Skeletal muscle satellite cell (primary cell): ENCODE measurements around the gene RFX8.

Source experiments
- H3K27me3 ChIP-seq: 2 replicates; pipeline ENCODE4 v1.7.0; 2013; ENCODE audit warnings: low read length; ENCODE audit not compliant: control insufficient read depth, insufficient read depth
- H3K36me3 ChIP-seq: 2 replicates; pipeline ENCODE4 v1.7.0; 2013; ENCODE audit warnings: mild to moderate bottlenecking, control low read depth, low read length; ENCODE audit not compliant: insufficient read depth
- H3K4me1 ChIP-seq: 2 replicates; pipeline ENCODE4 v1.7.0; 2013; ENCODE audit warnings: low read length; ENCODE audit not compliant: control insufficient read depth, insufficient read depth
- H3K4me2 ChIP-seq: 2 replicates; pipeline ENCODE4 v1.7.0; 2013; ENCODE audit warnings: mild to moderate bottlenecking, low read length
- H3K4me3 ChIP-seq: 2 replicates; pipeline ENCODE4 v1.7.0; 2013; ENCODE audit warnings: low read length
- H3K9ac ChIP-seq: 2 replicates; pipeline ENCODE4 v1.7.0; 2013; ENCODE audit warnings: mild to moderate bottlenecking, low read depth, low read length, moderate library complexity
- H3K9me3 ChIP-seq: replicated peaks from 2 replicates; pipeline ENCODE4 v1.7.0; 2013; ENCODE audit warnings: mild to moderate bottlenecking, control low read depth, low read length

RFX8 gene

GRCh38 chr2:101405351-101405899, 69.5 kb downstream of the RFX8 start:
- Histone ChIP-seq H3K9me3 (no peaks in the 10 kb centered on the region), H3K4me3 (no peak overlapping the region), H3K9ac (no peak overlapping the region), H3K4me1 (peaks cover 7% of the 10 kb centered on the region), H3K27me3 (no peaks in the 10 kb centered on the region), H3K4me2 (no peak overlapping the region), H3K36me3 (no peaks in the 10 kb centered on the region)

GRCh38 chr2:101403745-101404144, 71.2 kb downstream of the RFX8 start:
- no peak overlapping the region for H3K4me2 ChIP-seq
- H3K4me1 ChIP-seq: peaks cover 7% of the 10 kb centered on the region

GRCh38 chr2:101402630-101403029, 72.3 kb downstream of the RFX8 start:
- H3K4me1 ChIP-seq: peaks cover 7% of the 10 kb centered on the region
- no peaks in the 10 kb centered on the region for H3K36me3 ChIP-seq
- H3K4me2 ChIP-seq: no peak overlapping the region
- no peak overlapping the region for H3K9ac ChIP-seq
- no peak overlapping the region for H3K4me3 ChIP-seq
- H3K9me3 ChIP-seq: no peaks in the 10 kb centered on the region
- H3K27me3 ChIP-seq: no peaks in the 10 kb centered on the region

More at GRCh38 chr2:101403745-101404144, 71.2 kb downstream of the RFX8 start:
- H3K9ac ChIP-seq: no peak overlapping the region
- no peaks in the 10 kb centered on the region for H3K9me3 ChIP-seq
- no peaks in the 10 kb centered on the region for H3K27me3 ChIP-seq
- H3K36me3 ChIP-seq: no peaks in the 10 kb centered on the region
- no peak overlapping the region for H3K4me3 ChIP-seq

- Histone ChIP-seq H3K9ac (no peak overlapping the region), H3K4me2 (no peak overlapping the region), H3K4me1 (peaks cover 8% of the 10 kb centered on the region), H3K9me3 (no peaks in the 10 kb centered on the region), H3K27me3 (no peaks in the 10 kb centered on the region), H3K36me3 (no peaks in the 10 kb centered on the region), H3K4me3 (no peak overlapping the region)
Observed at GRCh38 chr2:101401906-101402305, 73.0 kb downstream of the RFX8 start.

GRCh38 chr2:101401326-101401665, 73.6 kb downstream of the RFX8 start:
- no peak overlapping the region for H3K9ac ChIP-seq
- H3K27me3 ChIP-seq: no peaks in the 10 kb centered on the region
- H3K4me2 ChIP-seq: no peak overlapping the region
- H3K4me3 ChIP-seq: no peak overlapping the region
- no peaks in the 10 kb centered on the region for H3K9me3 ChIP-seq
- no peaks in the 10 kb centered on the region for H3K36me3 ChIP-seq
- H3K4me1 ChIP-seq: peaks cover 9% of the 10 kb centered on the region

DNA sequence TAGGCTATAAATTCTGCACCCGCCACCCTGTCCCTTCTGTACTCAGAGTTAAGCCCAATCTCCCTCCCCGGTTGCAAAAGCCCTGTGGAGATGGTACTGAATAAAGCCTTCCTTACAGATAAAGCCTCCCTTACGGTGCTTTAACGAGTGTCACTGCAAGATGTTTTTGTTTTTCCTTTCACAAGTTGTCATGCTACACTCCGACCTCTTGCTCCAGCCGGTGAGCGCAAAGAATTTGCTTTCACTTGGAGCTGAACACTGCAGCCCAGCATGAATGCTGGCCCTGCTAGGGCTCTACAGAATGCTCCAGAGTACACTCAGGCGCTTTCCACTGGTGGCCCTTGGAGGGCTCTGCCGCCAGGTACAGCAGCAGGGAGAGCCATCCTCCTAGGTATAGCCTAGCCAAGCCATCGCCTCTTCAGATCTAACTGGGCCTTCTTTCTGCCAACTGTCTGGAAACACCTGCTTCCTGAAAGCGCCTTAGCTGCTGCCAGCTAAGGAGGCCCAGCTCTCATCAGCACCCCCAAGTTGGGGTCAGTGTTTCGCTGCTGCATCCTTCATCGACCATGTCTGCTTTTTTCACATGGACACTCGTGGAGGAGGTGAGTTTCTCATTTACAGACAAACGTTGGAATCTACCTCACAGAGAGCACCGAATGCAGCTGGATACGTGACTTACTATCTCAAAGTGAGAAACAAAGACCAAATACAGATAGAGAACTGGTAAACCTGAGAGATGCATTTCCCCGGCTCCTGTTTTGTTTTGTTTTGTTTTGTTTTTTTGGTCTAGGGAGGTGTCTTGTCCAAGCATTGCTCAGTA, 74.2 kb downstream of the RFX8 start:
- Histone ChIP-seq H3K27me3 (no peaks in the 10 kb centered on the region), H3K9me3 (no peaks in the 10 kb centered on the region), H3K4me3 (no peak overlapping the region), H3K4me1 (peaks cover 13% of the 10 kb centered on the region), H3K9ac (no peak overlapping the region), H3K36me3 (no peaks in the 10 kb centered on the region), H3K4me2 (no peak overlapping the region)

- Histone ChIP-seq H3K9me3 (no peaks in the 10 kb centered on the region), H3K4me3 (no peak overlapping the region), H3K4me2 (no peak overlapping the region), H3K9ac (no peak overlapping the region), H3K36me3 (no peaks in the 10 kb centered on the region), H3K4me1 (peaks cover 20% of the 10 kb centered on the region), H3K27me3 (no peaks in the 10 kb centered on the region)
Observed at GRCh38 chr2:101400048-101400447, 74.9 kb downstream of the RFX8 start.

DNA sequence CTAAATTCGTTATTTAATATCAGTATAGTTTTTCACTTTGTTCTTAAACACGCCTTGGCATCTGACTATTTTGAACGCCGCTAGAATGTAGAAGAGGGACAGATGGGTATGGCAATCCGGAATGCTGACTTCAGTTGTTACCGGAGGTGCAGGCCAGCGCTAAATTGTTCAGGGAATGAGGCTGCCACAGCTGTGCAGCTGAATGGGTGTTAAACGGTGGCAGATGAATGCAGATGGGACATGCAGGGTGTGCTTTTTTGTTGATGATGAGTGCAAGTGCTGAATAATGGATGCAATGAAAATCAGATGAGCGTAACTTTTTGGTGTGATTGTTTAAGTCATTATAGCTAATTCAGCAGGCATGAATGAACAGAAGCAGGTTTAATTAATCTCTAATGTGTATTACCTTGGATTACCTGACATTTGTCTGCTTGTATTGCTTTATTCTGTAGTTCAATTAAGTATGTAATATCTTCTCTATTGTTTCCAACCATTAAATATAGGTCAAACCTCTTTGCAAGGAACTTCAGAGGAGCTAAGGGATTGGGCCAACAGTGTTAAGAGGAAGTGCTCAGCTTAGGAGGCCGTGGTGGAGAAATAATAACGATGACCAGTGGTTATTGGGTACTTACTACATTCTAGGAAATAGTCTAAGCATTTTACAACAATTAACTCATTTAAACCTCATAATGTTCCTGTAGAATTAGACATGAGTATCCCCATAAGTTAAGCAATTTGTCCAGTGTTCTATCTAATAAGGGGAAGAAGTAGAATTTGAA, 75.7 kb downstream of the RFX8 start:
- no peak overlapping the region for H3K9ac ChIP-seq
- H3K27me3 ChIP-seq: no peaks in the 10 kb centered on the region
- peaks cover 20% of the 10 kb centered on the region for H3K4me1 ChIP-seq
- H3K36me3 ChIP-seq: no peaks in the 10 kb centered on the region
- H3K4me2 ChIP-seq: no peak overlapping the region
- H3K9me3 ChIP-seq: no peaks in the 10 kb centered on the region
- no peak overlapping the region for H3K4me3 ChIP-seq

- Histone ChIP-seq H3K36me3 (no peaks in the 10 kb centered on the region), H3K9me3 (no peaks in the 10 kb centered on the region), H3K4me2 (no peak overlapping the region), H3K27me3 (no peaks in the 10 kb centered on the region), H3K4me1 (peaks cover 20% of the 10 kb centered on the region), H3K4me3 (no peak overlapping the region), H3K9ac (no peak overlapping the region)
Observed at GRCh38 chr2:101398116-101398821, 76.6 kb downstream of the RFX8 start.

- no peaks in the 10 kb centered on the region for H3K27me3 ChIP-seq
- peak overlapping the region; percentile 65 for H3K9ac ChIP-seq
- H3K4me1 ChIP-seq: peaks cover 20% of the 10 kb centered on the region
- no peaks in the 10 kb centered on the region for H3K9me3 ChIP-seq
- no peaks in the 10 kb centered on the region for H3K36me3 ChIP-seq
- H3K4me3 ChIP-seq: peak overlapping the region; percentile 44
- H3K4me2 ChIP-seq: peak overlapping the region; percentile 71
Observed at GRCh38 chr2:101396316-101396717, 78.6 kb downstream of the RFX8 start.
